Measurements from ENCODE around the gene SMKR1.

Gene SMKR1

DNA sequence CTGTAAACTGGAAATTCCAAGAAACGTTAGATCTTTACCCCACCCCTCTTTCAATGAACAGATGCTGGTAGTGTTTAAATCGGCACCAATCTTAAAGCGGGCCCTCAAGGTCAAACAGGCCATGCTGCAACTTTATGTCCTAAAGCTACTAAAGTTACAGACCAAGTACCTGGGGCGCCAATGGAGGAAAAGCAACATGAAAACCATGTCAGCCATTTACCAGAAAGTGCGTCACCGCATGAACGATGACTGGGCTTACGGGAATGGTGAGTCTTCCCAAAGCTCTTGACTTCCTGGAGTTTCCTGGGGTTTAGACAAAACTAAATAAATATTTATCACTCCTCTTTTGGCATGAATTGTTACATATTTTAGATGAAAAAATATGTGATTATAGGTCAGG, 19.6 kb upstream of the SMKR1 start:
- TF ChIP-seq, protein P1, sequence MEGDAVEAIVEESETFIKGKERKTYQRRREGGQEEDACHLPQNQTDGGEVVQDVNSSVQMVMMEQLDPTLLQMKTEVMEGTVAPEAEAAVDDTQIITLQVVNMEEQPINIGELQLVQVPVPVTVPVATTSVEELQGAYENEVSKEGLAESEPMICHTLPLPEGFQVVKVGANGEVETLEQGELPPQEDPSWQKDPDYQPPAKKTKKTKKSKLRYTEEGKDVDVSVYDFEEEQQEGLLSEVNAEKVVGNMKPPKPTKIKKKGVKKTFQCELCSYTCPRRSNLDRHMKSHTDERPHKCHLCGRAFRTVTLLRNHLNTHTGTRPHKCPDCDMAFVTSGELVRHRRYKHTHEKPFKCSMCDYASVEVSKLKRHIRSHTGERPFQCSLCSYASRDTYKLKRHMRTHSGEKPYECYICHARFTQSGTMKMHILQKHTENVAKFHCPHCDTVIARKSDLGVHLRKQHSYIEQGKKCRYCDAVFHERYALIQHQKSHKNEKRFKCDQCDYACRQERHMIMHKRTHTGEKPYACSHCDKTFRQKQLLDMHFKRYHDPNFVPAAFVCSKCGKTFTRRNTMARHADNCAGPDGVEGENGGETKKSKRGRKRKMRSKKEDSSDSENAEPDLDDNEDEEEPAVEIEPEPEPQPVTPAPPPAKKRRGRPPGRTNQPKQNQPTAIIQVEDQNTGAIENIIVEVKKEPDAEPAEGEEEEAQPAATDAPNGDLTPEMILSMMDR (IDR thresholded peaks at IDR 0.05; ENCODE audit: insufficient read depth, low read depth, low read length, missing control alignments), result no peak
- H3K4me3 ChIP-seq (ENCODE audit: low read length), result no peak overlapping the region
- DNase-seq (ENCODE audit: low read depth), result no peak

DNA sequence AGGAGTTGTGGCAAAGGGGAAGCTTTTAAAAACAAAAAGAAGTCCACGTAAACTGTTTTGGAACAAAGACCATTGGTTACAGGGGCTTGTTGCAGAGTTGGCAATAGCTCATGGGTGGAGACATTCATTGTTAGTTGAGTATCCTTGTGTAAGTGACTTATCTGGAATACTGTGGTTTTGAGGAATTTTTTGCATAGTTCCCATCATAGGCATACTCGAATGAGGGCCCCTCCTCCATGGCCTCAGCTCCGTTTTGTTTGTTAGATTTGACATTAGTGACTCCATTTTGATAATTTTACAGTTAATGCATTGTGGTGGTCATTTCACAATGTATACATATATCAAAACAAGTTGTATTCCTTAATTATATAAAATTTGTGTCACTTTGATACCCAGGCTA, 12.8 kb upstream of the SMKR1 start:
- no peak for DNase-seq (ENCODE audit: low read depth)
- TF ChIP-seq, protein P1 (IDR thresholded peaks at IDR 0.05; ENCODE audit: insufficient read depth, low read depth, low read length, missing control alignments), result no peak
- no peak overlapping the region for H3K4me3 ChIP-seq (ENCODE audit: low read length)

DNA sequence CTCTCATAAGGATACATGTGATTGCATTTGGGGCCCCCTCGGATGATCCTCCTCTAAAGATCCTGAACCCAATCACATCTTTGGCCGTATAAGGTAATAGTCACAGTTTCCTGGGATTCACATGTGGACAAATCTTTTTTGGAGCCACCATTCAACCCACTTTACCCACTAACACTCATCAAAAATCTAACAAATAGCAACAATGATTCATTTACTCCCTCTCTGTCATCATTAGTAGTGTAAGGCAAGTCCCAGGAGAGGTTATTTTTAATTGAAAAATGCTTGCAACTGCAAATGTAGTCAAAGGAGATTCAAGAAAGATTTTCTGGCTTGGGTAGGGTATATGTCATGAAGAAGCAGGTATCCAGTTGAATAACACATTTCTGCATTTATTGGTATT, 9.9 kb upstream of the SMKR1 start:
- TF ChIP-seq, protein P1 (IDR thresholded peaks at IDR 0.05; ENCODE audit: insufficient read depth, low read depth, low read length, missing control alignments), result no peak
- DNase-seq (ENCODE audit: low read depth), result no peak
- no peak overlapping the region for H3K4me3 ChIP-seq (ENCODE audit: low read length)

DNA sequence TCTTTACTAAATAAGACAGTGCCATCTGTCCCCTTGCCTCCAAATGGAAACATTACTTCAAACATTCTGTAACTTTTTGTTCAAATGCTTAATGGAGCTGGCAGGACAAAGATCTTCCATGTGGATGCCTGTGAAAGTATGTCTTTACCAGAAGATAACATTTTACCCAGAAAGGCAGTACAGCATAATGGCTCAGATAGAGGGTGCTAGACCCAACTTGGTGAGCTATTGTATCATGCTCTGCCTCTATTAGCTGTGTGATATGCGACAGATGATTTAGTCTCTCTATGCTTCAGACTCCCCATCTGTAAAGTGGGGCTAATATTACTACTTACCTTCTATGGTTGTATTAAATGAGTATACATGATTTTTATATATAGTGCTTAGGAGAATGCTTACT, 8.8 kb upstream of the SMKR1 start:
- H3K4me3 ChIP-seq (ENCODE audit: low read length), result no peak overlapping the region
- peak; percentile 17 for DNase-seq (ENCODE audit: low read depth)
- TF ChIP-seq, protein P1 (IDR thresholded peaks at IDR 0.05; ENCODE audit: insufficient read depth, low read depth, low read length, missing control alignments), result peak; percentile 30

DNA sequence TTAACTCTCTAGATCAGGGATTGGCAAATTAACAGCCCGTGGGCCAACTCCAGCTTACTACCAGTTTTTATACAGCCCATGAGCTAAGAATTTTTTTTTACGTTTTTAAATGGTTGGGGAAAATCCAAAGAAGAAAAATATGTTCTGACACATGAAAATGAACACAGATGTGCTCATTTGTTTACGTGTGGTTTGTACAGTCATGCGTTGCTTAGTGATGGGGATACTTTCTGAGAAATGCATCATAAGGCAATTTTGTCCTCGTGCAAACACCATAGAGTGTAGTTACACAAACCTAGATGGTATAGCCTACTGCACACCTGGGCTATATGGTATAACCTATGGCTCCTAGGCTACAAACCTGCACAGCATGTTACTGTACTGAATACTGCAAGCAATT, 8.3 kb upstream of the SMKR1 start:
- peak; percentile 91 for DNase-seq (ENCODE audit: low read depth)

DNA sequence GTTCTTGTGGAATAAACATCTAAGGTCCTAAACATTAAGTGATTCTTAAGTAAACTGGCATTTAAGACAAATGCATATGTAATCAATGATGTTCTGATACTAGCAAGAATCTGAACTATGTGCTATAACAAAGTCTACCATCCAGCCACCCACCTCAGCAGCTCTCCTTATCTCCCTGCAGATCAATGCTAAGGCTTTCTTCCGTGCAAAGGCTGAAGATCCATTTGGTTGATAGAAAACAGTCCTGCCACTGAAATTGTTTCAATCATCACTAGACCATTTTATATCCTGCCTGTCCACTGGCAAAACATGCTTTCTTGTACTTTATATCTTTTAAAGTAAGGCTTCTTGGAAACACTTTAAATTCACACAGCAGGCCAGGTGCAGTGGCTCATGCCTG, 6.3 kb upstream of the SMKR1 start:
- no peak overlapping the region for H3K4me3 ChIP-seq (ENCODE audit: low read length)
- no peak for DNase-seq (ENCODE audit: low read depth)
- TF ChIP-seq, protein P1 (IDR thresholded peaks at IDR 0.05; ENCODE audit: insufficient read depth, low read depth, low read length, missing control alignments), result no peak

More for the DNA sequence above, 8.3 kb upstream of the SMKR1 start:
- no peak overlapping the region for H3K4me3 ChIP-seq (ENCODE audit: low read length)
- TF ChIP-seq, protein P1 (IDR thresholded peaks at IDR 0.05; ENCODE audit: insufficient read depth, low read depth, low read length, missing control alignments), result no peak

DNA sequence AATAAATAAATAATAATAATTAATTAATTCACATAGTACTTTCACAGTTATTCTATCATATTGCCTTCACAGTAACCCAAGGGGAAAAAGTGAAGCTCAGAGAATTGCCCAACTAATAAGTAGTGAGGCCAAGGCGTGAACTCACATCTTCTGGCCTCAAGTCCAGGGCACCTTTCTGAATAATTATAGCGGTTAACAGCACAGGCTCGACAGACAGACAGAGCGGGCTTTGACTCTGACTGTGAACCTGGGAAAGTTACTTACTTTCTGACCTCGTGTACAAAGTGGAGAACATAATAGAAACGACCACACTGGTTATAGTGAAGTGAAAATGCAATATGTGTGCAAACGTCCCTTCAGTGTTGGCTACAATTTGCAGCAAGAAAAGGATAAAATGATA, 5.7 kb upstream of the SMKR1 start:
- DNase-seq (ENCODE audit: low read depth), result no peak
- no peak overlapping the region for H3K4me3 ChIP-seq (ENCODE audit: low read length)
- TF ChIP-seq, protein P1 (IDR thresholded peaks at IDR 0.05; ENCODE audit: insufficient read depth, low read depth, low read length, missing control alignments), result no peak

Data from epithelial cell of esophagus (primary cell).